Stimulated activated CD4-positive, alpha-beta T cell treated with anti-CD3 and anti-CD28 coated beads, Interleukin-12 subunit alpha, Interleukin-12 subunit beta, amount 100 ng/mL, for 48 hours (primary cell): ENCODE measurements around the gene DIPK1B.
"Not testable (repeated sequence)": the region's sequence is repeated elsewhere in the genome, so short reads cannot be mapped to it uniquely, and the experiment has no call there.

Source experiments
- DNase-seq, 3 donors: peaks; one replicate each; pipeline ENCODE4 v3.0.0-alpha.2; 2020; ENCODE audit warnings: low read depth in 2 of 3, low spot score in 1 of 3

The DIPK1B gene

GRCh38 chr9:136698635-136699246, 13.6 kb upstream of the DIPK1B start:
- DNase-seq, result no peak

DNA sequence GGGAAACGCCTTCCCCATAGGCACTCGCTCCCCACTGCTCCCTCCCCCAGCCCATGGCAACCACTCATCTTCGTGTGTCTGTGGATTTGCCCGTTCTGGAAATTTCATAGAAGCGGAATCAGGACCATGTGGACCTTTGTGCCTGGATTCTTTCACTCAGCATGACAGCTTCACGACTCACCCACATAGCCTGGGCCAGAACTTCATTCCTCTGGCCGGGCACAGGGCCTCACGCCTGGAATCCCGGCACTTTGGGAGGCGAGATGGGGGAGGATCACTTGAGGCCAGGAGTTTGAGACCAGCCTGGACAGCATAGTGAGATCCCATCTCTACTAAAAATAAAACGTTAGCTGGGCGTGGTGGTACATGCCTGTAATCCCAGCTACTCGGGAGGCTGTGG, 12.1 kb upstream of the DIPK1B start:
- DNase-seq, result no peak

DNA sequence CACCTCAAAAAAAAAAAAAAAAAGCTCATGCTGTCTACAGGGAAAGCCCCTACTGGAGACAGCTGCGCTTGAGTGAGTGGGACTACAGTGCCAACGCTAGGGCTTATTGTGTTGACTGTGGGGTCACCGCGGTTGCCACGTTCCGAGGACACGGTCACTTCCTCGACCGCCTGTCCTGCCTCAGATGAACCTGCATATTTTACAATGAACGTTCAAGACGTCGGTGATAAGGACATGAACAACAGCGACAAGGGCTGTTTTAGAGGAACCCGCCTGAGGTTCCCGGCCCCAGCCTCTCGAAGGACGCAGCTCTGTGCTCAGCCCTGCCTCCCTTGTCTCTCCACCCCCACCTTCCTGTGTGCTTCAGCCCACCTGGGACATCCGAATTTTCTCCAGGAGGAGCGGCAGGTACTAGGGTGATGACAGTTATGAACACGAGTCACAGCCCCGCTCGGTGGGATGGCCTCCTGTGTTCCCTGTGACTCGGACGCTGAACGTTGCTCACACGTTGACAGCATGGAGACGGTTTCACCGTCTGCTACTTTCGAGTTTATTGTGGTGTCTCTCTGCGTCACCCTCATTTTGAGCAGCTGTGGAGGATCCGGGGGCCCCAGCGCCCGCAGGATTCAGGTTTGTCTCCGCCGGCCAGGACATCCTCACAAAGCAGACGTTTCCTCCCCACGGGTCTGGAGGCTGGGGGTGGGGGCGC, 11.3 kb upstream of the DIPK1B start:
- peak; percentile 60 to 65 (median 65) for DNase-seq

GRCh38 chr9:136701668-136702053, 10.7 kb upstream of the DIPK1B start:
- DNase-seq, result no peak

DNA sequence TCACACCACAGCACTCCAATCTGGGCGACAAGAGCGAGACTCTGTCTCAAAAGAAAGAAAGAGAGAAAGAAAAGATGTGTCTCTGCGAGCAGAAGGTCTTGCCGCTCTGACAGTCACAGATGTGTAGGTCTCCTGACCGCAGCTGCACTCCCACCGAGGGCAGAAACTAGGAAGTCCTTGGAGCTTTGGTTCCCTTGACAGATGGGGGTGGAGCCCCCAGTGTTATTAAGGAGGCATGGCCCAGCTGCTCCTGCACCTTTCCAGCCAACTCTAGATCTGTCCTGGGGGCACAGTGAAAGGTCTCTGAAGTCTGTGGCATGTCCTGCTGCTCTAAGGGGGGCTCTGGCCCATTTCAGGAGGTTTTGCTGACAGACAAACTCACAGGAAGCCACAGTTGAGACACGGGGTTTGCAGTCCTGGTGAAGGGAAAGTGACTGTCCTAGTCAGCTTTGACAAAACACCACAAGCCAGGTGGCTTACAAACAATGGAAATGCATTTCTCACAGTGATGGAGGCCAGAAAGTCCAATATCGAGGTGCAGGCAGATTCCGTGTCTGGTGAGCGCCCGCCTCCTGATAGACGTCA, 9.0 kb upstream of the DIPK1B start:
- no peak for DNase-seq

DNA sequence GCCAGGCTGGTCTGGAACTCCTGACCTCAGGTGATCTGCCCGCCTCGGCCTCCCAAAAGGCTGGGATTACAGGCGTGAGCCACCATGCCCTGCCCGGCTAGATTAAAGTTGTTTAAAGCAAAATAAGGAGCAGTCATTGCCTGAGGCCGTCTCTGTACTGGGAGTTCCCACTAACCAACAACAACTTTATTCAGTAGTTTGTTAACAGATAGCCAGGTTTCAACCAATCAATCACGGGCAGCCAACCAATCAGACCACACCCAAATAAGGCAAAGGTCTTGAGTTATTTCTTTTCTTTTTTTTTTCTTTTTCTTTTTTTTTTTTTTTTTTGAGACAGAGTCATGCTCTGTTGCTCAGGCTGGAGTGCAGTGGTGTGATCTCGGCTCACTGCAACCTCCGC, 7.6 kb upstream of the DIPK1B start:
- DNase-seq, result not testable (repeated sequence)

DNA sequence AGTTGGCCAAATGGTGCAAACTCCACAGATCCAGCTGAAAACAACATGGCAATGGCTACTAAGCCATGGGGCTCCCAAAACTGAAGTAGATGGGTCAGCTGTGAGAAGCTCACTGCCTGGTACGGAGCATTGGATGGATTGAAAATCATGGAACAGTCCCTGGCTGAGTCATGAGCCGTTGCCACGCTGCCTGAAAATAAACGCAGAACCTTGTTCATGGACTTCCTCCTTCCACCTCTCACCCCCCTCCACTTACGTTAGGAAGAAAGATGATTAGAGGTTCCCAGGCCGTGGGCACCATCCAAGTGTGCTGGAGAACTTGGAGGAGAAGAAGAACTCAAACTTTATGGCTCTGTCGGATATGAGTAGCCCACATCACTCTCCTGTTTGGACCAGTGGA, 6.8 kb upstream of the DIPK1B start:
- DNase-seq, result no peak

- no peak for DNase-seq
Observed at GRCh38 chr9:136707011-136707410, 5.4 kb upstream of the DIPK1B start.

DNA sequence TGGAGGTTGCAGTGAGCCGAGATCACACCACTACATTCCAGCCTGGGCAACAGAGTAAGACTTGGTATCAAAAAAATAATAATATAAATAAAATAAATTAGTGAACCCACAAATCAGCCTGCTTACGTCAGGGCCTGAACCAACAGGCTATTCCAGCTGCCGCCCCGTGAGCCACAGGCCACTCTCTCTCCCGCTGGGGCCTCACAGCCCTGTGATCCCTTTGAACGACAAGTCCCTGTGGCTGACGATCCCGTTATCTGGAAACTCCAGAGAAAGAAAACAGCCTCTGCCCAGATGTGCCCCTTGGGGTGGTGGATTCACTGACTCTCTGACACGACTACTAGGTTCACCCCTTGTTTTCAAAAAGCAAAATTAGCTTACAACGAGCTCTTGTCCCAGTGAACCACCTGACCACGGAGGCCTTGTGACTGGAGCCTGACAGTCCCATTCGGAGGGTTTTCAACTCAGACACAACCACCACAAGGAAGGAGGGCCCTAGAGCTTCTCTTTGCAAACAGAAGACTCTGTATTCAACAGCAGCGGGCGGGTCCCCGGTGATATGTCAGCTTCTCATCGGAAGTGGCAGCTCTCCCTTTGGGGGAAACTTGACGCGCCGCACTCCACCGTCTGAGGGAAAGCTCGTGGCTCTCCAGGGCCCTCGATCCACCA, 4.4 kb upstream of the DIPK1B start:
- DNase-seq, result no peak

- no peak for DNase-seq
Observed at GRCh38 chr9:136709454-136710109, 2.8 kb upstream of the DIPK1B start.

GRCh38 chr9:136710543-136710942, 1.8 kb upstream of the DIPK1B start:
- DNase-seq, result no peak

DNA sequence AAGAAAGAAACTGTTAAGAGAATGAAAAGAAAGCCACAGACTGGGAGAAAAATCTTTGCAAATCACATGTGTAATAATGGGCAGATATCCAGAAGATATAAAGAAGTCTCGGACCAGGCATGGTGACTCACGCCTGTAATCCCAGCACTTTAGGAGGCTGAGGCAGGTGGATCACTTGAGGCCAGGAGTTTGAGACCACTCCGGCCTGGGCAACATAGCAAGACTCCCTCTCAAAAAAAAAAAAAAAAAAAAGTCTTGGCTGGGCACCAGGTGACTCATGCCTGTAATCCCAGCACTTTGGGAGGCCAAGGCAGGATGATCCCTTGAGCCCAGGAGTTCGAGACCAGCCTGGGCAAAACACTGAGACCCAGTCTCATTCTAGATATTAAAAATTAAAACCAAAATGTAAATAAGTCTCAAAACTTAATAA, 1.1 kb upstream of the DIPK1B start:
- not testable (repeated sequence) for DNase-seq

- no peak for DNase-seq
Observed at GRCh38 chr9:136712690-136713544, 545 bp downstream of the DIPK1B start.

DNA sequence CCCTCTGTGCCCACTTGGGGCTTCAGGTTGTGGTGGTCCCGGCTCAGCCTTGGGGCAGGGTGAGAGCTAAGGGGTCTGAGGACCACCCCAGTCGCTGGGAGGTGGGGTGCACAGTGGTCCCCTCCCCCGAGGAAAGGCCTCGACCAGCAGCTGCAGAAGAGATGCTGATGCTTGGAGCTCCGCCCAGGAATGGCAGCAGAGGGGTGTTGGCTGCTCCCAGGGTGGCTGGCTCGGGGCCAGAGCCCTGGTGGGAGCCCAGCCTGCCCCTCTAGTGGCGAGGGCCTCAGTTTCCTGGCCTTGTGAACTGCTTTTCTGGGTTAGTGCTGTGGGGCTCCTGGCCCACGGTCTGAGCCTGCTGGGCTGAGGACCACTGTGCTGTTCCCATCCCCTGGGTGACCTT, 1.2 kb downstream of the DIPK1B start:
- no peak for DNase-seq

DNA sequence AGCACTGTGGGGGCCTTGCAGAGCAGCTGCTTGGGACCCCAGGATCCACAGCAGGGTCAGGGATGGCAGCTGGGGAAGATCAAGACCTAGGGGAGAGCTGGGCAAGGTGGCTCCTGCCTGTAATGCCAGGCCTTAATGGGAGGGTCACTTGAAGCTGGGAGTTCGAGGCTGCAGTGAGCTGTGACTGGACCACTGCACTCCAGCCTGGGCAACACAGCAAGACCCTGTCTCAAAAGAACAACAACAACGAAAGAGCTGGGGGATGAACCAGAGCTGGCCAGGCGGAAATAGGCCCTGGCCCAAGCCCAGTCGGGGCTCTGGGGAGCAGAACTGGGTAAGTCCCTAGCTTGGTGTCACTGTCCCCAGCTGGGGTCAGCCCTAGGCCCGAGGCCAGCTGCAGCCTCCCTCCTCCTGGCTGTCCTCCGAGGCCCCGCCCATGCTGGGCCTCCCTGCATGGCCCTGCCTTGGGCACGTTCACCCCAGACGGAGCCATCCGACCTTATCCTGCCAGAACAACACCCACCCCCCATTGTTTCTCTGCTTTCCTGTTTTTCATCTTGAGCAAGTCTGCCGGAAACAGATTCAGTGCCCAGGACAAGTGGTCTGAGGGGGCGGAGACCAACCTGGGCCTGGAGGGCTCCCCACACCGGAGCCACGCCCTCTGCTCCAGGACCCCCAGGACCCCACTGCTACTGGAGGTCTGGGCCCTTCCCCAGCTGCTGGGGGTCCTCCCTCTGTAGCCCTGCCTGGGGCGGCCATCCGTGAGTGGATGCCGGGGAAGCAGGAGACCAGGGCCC, 1.9 kb downstream of the DIPK1B start:
- DNase-seq, result no peak

DNA sequence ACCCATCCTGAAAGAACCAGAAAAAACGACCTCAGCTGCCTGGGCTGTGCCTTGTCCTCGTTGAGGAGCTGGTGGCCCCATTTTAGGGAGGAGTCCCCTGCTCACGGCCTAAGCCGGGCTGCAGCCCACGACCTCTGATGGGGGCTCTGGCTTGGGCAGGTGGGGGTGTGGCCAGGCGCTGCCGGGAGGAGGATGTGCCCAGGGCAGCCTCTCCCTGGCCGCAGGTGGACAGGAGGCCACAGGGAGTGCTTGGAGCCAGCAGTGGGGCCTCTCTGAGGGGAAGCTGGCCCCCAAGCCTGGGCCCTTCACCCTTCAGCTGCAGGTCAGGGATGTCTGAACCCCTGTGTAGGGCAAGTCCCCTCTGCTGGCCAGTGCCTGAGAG, 2.5 kb downstream of the DIPK1B start:
- DNase-seq, result no peak

DNA sequence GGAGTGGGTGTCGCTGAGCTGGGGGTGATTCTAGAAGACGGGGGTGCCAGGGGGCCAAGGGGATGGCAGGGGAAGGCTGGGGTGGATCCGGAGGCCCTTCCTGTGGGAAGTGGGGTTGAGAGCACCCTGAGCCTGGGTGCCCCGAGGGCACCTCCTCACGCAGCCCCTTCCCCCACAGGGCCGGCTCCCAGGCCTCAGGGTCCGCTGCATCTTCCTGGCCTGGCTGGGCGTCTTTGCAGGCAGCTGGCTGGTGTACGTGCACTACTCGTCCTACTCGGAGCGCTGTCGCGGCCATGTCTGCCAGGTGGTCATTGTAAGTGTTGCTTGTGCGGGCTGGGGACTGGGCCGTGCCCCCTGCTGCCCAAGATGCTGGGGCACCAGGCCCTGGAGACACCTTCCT, 5.0 kb downstream of the DIPK1B start:
- no peak for DNase-seq

GRCh38 chr9:136718345-136719194, 6.2 kb downstream of the DIPK1B start:
- no peak for DNase-seq
